ENCODE results near the gene STAT5A.
"Not testable (repeated sequence)": the region's sequence is repeated elsewhere in the genome, so short reads cannot be mapped to it uniquely, and the experiment has no call there.

STAT5A gene

DNA sequence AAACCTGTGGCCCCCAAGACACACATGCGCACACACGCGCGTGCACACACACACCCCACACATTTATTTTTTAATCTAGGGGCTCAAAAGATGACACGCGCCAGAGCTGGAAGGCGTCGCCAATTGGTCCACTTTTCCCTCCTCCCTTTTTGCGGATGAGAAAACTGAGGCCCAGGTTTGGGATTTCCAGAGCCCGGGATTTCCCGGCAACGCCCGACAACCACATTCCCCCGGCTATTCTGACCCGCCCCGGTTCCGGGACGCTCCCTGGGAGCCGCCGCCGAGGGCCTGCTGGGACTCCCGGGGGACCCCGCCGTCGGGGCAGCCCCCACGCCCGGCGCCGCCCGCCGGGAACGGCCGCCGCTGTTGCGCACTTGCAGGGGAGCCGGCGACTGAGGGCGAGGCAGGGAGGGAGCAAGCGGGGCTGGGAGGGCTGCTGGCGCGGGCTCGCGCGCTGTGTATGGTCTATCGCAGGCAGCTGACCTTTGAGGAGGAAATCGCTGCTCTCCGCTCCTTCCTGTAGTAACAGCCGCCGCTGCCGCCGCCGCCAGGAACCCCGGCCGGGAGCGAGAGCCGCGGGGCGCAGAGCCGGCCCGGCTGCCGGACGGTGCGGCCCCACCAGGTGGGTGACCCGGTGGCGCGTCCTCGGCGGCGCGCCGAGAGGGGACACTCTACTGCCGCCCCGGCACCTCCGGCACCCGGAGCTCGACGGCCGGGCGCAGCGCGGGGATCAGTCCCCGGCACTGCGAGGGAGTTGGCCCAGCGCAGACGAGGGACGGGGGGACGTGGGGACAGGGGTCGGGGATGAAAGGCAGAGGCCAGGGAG, at the start of gene STAT5A:
Gene STAT5A (plus strand): TSS at position 522 of the 826 bp plus-strand sequence. CDS start 914 bp downstream, outside the sequence.
- peak in 1 of 2 donors; percentile 55 for DNase-seq (ENCODE audit: low read depth in 2 of 2)

DNA sequence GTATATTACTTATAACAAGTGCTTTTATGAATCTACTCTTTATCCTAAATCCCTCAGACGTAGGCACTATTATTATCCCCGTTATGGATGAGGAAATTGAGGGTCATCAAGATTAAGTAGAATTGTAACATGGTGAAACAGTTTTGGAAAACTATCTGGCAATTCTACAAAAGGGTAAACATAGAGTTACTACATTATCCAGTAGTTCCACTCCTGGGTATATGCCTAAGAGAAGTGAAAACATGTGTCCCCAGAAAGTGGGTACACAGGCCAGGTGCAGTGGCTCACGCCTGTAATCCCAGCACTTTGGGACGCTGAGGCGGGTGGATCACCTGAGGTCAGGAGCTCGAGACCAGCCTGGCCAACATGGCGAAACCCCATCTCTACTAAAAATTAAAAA, 48.7 kb upstream of the STAT5A start:
- not testable (repeated sequence) for DNase-seq (ENCODE audit: low read depth in 2 of 2)

DNA sequence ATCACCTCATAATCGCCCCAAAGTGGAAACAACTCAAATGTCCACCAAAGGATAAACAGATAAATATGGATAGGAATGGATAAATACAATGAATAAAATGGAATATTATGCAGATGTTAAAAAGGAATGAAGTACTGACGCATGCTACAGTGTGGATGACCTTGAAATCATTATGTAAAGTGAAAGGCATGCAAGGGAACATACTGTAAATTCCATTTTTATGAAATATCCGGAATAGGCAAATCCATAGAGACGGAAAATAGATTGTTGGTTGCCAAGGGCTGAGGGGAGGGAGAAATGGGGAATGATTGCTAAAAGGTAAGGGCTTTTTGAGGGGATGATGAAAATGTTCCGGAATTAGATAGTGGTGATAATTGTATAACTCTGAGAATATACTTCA, 48.1 kb upstream of the STAT5A start:
- DNase-seq (ENCODE audit: low read depth in 2 of 2), result no peak

DNA sequence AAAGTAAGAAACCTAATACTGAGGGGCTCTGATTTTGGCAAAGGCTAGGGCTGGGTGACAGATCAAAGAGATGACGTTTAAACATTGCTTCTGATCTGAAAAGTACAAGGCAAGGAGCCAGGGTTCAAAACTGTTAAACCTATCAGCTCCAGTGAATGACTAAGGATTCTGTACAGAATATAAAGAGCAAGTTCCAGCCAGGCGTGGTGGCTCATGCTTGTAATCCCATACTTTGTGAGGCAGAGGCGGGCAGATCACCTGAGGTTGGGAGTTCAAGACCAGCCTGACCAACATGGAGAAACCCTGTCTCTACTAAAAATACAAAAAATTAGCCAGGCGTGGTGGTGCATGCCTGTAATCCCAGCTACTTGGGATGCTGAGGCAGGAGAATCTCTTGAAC, 47.4 kb upstream of the STAT5A start:
- not testable (repeated sequence) for DNase-seq (ENCODE audit: low read depth in 2 of 2)

DNA sequence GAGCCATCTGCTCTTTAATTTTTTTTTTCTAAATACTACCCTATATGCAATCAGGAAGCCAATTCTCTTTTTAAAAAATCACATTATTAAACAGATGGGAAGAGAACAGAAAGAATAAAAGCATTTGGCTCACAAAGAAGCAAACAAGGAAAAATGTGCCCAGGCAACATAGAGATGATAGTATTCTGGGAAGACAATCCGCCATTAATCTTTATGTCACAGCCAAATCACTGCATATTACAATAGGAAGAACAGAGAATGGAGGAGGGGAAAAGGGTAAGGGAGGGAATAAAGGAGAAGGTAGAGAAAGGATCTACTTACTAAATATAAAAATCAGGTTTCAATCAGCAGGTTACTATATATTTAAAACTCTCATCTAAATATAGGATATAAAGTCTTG, 46.4 kb upstream of the STAT5A start:
- DNase-seq (ENCODE audit: low read depth in 2 of 2), result no peak

DNA sequence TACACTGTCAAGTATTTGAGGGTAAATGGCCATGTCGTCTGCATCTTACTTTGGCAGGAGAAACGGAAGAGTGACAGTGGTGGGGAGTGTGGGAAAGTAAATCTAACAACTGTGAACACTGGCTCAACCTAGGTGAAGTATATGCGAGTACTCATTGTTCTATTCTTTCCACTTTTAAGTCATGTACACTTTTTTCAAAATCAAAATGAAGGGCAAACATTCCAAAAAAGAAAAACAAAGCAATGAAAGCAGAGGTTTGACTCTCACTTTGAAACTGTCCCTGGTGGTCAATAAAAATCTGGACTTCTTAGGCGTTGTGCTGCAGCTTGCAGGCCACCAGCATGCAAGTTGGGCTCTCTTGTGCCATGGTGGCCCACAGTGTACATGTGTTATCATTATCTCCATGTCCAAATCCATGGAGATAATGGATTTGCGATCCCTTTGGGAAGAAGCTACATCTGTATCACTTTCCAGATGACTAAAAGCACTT, 44.8 kb upstream of the STAT5A start:
- DNase-seq (ENCODE audit: low read depth in 2 of 2), result no peak

DNA sequence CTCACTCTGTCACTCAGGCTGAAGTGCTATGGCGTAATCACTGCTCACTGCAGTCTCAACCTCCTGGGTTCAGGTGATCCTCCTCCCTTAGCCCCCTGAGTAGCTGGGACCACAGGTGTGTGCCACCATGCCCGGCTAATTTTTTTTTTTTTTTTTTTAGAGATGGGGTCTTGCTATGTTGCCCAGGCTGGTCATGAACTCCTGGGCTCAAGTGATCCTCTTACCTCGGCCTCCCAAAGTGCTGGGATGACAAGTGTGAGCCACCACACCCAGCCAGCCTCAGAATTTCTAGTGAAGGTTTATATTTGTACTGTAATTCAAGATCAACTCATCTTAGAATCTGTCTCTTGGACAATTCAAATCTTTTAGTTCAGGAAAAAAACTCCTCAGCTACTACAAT, 44.2 kb upstream of the STAT5A start:
- DNase-seq (ENCODE audit: low read depth in 2 of 2), result not testable (repeated sequence)

DNA sequence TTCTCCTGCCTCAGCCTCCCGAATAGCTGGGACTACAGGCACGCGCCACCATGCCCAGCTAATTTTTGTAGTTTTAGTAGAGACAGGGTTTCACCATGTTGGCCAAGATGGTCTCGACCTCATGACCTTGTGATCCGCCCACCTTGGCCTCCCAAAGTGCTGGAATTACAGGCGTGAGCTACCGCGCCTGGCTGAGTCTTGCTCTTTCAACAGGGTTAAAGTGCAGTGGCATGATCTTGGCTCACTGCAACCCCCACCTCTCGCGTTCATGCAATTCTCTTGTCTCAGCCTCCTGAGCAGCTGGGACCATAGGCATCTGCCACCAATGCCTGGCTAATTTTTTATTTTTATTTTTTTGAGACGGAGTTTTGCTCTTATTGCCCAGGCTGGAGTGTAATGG, 43.1 kb upstream of the STAT5A start:
- DNase-seq (ENCODE audit: low read depth in 2 of 2), result not testable (repeated sequence)

DNA sequence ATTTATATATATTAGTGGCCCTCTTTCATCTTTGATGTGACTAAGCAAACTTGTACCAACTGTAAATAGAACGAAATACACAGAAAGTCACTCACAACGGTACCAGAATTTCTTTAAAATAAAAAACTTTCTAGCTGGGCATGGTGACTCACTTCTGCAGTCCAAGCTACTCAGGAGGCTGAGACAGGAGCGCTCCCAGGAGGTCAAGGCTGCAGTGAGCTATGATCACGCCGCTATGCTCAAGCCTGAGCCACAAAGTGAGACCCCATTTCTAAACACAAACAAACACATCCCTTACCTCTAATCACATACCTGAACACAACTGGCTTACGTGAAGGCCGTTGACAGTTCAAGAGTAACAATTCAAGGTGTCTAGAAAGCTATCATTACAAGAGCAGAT, 41.8 kb upstream of the STAT5A start:
- DNase-seq (ENCODE audit: low read depth in 2 of 2), result no peak

DNA sequence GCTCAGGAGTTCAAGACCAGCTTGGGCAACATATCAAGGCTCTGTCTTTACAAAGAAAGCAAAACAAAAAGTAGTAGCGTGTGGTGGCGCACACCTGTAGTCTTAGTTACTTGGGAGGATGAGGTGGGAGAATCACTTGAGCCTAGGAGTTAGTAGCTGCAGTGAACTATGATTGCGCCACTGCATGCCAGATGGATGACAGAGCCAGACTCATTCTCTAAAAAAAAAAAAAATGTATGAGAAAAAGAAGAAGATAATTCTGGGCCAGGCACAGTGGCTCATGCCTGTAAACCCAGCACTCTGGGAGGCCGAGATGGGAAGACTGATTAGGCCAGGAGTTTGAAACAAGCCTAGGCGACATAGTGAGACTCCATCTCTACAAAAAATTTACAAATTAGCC, 40.6 kb upstream of the STAT5A start:
- no peak for DNase-seq (ENCODE audit: low read depth in 2 of 2)

DNA sequence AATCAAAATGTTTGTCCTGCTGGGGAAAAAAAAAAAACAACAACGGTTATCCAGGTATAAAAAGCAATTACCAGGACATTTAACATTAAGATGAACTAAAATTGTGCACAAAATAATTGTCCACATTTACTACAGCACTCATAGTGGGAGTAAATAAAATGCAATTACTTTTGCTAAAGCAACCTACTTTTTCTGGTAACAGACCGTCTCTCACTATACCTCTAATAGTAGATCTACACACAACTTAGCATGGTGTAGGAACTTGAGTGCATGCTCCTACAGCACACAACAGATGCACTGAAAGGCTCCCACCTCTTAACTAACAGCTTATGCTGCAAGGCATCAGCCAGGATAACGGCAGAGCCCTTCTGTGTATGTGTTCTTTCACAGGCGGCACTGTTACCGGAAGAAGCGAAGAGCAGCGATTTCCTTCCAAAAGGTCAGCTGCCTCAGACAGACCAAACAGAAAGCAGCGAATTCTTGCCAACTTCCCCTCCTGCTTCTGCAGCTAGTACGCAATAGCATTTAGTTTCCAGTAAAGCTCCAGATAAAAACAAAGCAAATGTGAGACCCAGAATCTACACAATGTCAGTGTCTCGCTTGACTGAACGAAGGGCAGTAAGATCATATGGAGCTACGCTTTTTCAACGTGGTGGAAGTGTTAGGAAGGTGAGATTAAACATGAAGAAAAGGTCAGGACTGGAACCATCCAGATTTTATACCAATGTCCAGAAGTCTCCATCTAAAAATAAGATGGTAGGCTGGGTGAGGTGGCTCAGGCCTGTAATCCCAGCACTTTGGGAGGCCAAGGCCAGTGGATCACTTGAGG, 39.7 kb upstream of the STAT5A start:
- peak in 1 of 2 donors; percentile 56 for DNase-seq (ENCODE audit: low read depth in 2 of 2)

DNA sequence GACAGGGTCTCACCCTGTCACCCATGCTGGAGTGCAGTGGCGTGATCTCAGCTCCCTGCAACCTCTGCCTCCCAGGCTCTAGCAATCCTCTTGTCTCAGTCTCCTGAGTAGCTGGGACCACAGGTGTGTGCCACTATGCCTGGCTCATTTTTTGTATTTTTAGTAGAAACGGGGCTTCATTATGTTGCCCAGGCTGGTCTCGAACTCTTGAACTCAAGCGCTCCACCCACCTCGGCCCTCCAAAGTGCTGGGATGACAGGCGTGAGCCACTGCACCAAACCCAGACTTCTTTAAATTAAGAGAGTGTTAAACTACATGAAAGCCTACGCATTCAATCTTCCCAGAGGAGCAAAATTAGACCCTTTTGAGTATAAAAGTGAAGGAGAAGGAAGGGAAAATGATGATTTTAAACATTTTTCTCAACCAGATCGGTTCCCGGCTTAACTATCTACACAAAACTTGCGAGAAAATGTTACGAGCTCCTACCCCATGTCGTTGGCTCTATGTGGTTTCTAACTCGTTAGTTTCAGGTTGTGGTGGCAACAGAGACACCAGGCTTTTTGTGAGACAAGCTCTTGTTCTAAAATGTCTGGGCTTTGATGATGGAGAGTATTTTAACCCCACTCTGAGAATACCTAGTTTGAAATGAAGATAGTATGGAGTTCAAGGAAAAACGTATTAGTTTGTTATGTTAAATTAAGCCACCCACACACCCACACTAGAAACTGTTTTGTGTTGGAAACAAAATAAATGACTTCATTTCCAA, 38.4 kb upstream of the STAT5A start:
- DNase-seq (ENCODE audit: low read depth in 2 of 2), result no peak

DNA sequence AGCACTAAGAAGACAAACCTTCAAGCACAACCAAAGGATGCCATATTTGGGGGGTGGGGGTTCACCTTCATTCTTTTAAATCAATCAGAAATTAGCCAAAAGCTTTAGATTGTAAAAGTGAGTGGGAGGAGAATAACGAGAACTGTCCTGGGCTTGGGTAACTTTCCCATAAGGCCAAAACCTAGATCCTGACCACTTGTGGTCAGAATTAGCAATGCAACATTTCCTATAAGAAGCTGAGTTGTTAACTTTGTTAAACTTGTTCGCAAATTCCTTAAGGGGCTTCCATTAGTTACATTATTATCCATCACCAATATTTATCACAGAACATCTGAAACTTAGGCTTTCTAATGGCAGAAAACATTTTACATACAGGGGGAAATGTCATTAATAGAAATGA, 37.2 kb upstream of the STAT5A start:
- no peak for DNase-seq (ENCODE audit: low read depth in 2 of 2)

DNA sequence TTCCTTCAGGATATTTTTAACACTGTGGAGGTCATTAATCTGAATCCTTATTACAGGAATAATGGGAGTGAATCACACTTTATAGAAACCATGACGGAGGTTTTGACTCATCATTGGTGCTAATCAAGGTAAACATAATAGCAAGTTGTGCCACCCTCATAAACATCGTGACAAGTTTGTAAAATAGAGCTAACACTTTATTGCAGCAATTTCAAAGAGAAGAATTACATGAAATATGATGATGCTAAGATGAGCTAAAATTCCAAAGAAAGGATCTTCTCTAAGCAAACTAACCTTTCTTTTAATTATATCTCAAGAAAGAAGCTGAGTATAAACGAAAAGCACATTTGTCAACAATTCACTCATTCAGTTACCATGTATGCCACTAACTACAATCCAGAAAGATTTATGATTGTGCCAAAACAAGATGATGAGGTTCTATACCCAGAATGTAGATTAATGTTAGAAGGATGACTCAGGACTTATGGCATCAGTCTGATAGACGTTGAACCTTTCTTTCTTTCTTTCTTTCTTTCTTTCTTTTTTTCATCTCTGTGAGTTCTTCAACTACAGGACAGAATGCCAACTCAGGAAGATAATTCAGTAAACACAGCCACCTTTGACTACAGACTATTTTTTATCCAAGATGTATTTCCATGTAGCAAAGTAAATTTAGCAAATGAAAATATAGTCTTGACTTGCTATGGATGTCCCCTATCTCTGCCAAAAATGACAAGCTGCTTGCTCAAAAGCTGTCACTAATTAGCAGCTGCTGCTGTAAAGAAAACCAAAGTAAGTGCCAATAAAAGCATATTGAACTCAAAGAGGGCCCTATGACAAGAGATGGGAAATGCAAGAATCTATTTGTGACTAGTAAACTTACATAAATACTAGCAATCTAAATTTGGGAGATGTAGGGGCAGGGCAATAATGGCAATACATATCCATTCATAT, 35.4 kb upstream of the STAT5A start:
- DNase-seq (ENCODE audit: low read depth in 2 of 2), result no peak

DNA sequence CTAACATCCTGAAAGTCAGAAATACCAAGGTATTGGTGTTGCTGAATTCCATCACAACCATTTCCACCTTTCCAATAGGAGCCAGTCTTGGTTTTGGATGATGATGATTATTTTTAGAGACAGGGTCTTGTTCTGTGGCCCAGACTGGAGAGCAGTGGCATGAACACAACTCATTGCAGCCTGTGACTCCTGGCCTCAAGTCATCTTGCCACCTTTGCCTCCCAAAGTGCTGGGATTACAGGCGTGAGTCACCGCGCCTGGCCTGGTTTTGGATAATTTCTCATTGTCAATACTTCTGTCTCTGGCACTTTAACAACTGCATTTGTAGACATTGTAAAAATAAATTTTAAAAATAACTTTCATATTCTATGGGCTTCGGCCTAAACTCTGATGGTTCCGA, 34.7 kb upstream of the STAT5A start:
- DNase-seq (ENCODE audit: low read depth in 2 of 2), result no peak

DNA sequence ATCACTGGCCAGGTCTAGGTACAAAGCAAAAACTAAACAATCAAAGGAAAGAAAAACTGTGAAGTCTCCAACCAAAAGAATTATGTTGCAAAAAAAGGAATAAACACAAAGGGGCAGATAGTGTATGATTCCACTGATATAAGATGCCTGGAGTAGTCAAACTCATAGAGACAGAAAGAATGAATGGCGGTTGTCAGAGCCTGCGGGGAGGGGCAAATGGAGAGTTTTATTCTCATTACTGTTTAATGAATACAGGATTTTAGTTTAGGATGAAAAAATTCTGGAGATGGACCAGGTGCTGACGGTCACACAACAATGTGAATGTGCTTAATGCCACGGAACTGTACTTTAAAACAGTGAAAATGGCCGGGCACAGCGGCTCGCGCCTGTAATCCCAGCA, 32.9 kb upstream of the STAT5A start:
- no peak for DNase-seq (ENCODE audit: low read depth in 2 of 2)

DNA sequence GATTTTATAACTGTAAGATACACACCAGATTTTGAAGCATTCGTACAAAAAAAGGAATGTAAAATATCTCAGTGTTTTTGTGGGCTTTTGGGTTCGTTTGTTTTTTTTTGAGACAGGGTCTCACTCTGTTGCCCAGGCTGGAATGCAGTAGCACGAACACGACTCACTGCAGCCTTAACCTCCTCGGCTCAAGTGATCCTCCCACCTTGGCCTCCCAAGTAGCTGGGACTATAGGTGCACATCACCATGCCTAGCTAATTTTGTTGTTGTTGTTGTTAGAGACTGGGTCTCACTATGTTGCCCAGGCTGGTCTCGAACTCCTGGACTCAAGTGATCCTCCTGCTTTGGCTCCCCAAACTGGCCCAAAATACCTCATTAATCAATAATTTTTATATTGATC, 28.0 kb upstream of the STAT5A start:
- no peak for DNase-seq (ENCODE audit: low read depth in 2 of 2)

DNA sequence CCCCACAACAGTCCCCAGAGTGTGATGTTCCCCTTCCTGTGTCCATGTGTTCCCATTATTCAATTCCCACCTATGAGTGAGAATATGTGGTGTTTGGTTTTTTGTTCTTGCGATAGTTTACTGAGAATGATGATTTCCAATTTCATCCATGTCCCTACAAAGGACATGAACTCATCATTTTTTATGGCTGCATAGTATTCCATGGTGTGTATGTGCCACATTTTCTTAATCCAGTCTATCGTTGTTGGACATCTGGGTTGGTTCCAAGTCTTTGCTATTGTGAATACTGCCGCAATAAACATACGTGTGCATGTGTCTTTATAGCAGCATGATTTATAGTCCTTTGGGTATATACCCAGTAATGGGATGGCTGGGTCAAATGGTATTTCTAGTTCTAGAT, 23.9 kb upstream of the STAT5A start:
- not testable (repeated sequence) for DNase-seq (ENCODE audit: low read depth in 2 of 2)

DNA sequence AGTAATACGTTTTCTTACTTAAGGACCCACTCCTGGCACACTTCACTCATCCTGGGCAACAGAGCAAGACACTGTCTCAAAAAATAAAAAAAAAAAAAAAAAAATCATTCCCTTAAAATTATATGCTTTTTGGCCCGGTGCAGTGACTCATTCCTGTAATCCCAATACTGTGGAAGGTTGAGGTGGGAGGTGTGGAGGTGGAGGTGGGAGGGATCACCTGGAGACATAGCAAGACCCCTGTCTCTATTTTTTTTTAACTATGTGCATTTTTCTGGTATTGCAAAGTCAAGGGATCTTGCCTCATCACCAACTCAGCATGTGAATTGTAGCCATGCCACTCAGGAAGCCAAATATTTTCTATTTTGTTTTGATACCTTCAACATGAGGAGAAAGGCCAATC, 21.8 kb upstream of the STAT5A start:
- no peak for DNase-seq (ENCODE audit: low read depth in 2 of 2)

DNA sequence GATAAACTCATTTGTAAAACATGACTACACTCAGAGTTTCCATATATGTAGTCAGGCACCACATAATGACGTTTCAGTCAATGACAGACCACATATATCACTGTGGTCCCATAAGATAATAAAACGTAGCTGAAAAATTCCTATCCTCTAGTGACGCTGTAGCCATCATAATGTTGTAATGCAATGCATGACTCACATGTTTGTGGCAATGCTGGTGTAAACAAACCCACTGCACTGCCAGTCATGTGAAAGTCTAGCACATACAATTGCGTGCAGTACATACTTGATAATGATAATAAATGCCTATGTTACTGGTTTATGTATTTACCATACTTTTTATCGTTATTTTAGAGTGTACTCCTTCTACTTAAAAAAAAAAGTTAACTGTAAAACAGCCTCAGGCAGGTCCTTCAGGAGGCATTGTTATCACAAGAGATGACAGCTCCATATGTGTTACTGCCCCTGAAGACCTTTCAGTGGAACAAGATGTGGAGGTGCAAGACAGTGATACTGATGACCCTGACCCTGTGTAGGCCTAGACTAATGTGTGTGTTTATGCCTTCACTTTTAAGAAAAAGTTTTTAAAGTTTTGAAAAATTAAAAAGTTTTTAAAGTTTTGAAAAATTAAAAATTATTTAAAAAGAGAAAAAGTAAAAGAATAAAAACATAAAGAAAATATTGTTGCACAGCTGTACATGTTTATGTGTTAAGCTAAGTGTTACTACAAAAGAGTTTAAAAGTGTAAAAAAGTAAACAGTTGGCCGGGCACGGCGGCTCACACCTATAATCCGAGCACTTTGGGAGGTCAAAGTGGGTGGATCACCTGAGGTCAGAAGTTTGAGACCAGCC, 21.2 kb upstream of the STAT5A start:
- no peak for DNase-seq (ENCODE audit: low read depth in 2 of 2)

All from stimulated activated CD4-positive, alpha-beta T cell treated with anti-CD3 and anti-CD28 coated beads, Interleukin-1b, Interleukin-23, amount 100 ng/mL, for 1 hour (primary cell).